OCI-LY7 (cell line): Measurements from ENCODE around the gene CYP26A1. TPM values are rescaled to one million over a fixed set of nuclear protein-coding genes. Genes with fewer than 3 reads are reported as not detected.

Experiments used
- BruUV-seq: library from RNA; stranded (reverse); fragments of 400-500 nt; replicated peaks from 2 replicates; lab custom pipeline; 2021; lab: Mats Ljungman, UMichigan
- CTCF ChIA-PET: fragments of 300-600 bp; sonication (Branson Sonifier 250); formaldehyde crosslinking; loops from one replicate; lab custom pipeline; 2022; ENCODE audit warnings: antibody characterized with exemption; ENCODE audit not compliant: unreplicated experiment; lab: Charles Lee
- POLR2A ChIA-PET: fragments of 300-600 bp; sonication (Branson Sonifier 250); formaldehyde crosslinking; loops from one replicate; lab custom pipeline; 2022; ENCODE audit warnings: antibody characterized with exemption; lab: Charles Lee
- DNase-seq: peaks from one replicate; pipeline ENCODE4 v3.0.0-alpha.2; 2015; ENCODE audit warnings: low spot score
- H2AFZ ChIP-seq: fragments of 200-600 bp; sonication (generic), shearing (Covaris generic); 2 replicates; pipeline ENCODE4 v1.6.1; 2014; ENCODE audit warnings: mild to moderate bottlenecking, antibody characterized with exemption, low read length, moderate library complexity
- H3K27ac ChIP-seq: fragments of 200-600 bp; sonication (generic); 2 replicates; pipeline ENCODE4 v1.5.1; 2014; ENCODE audit warnings: mixed run types, low read depth, mild to moderate bottlenecking, moderate library complexity, low read length, inconsistent platforms; ENCODE audit not compliant: poor library complexity, severe bottlenecking
- H3K36me3 ChIP-seq: fragments of 200-600 bp; sonication (generic); 2 replicates; pipeline ENCODE4 v1.6.1; 2014; ENCODE audit warnings: mild to moderate bottlenecking, antibody characterized with exemption, low read length, moderate library complexity, mixed read lengths; ENCODE audit not compliant: insufficient read depth
- H3K4me1 ChIP-seq: fragments of 200-600 bp; sonication (generic); 2 replicates; pipeline ENCODE4 v1.5.1; 2014; ENCODE audit warnings: mild to moderate bottlenecking, low read length; ENCODE audit not compliant: insufficient read depth, poor library complexity, severe bottlenecking
- H3K4me2 ChIP-seq: fragments of 200-600 bp; sonication (generic); 2 replicates; pipeline ENCODE4 v1.6.1; 2014; ENCODE audit warnings: mild to moderate bottlenecking, low read length
- H3K4me3 ChIP-seq: fragments of 200-600 bp; sonication (generic); 2 replicates; pipeline ENCODE4 v1.5.1; 2014; ENCODE audit warnings: mild to moderate bottlenecking, low read depth, low read length; ENCODE audit not compliant: poor library complexity, severe bottlenecking
- H3K79me2 ChIP-seq: fragments of 200-600 bp; sonication (generic); 2 replicates; pipeline ENCODE4 v1.6.1; 2016; ENCODE audit warnings: low read depth, mild to moderate bottlenecking, low read length, moderate library complexity, mixed read lengths; ENCODE audit not compliant: insufficient read depth
- H3K9me2 ChIP-seq: fragments of 200-600 bp; sonication (generic); 2 replicates; pipeline ENCODE4 v1.6.1; 2016; ENCODE audit warnings: mild to moderate bottlenecking, low read length, mixed read lengths; ENCODE audit not compliant: insufficient read depth
- H3K9me3 ChIP-seq: fragments of 200-600 bp; sonication (generic); 2 replicates; pipeline ENCODE4 v1.6.1; 2014; ENCODE audit warnings: mild to moderate bottlenecking, mixed run types, low read length, mixed read lengths
- H4K20me1 ChIP-seq: fragments of 200-600 bp; sonication (generic); 2 replicates; pipeline ENCODE4 v1.6.1; 2014; ENCODE audit warnings: mild to moderate bottlenecking, antibody characterized with exemption, low read length, moderate library complexity, mixed read lengths; ENCODE audit not compliant: insufficient read depth
- CTCF ChIP-seq: fragments of 200-600 bp; sonication (generic); conservative IDR thresholded peaks from 2 replicates; pipeline ENCODE4 v1.5.1; 2014; ENCODE audit warnings: mild to moderate bottlenecking, antibody characterized with exemption, low read length, moderate library complexity, mixed read lengths
- EZH2phosphoT487 ChIP-seq: fragments of 200-600 bp; sonication (generic); IDR thresholded peaks from 2 replicates; pipeline ENCODE4 v1.6.1; 2018; ENCODE audit warnings: low read depth, borderline replicate concordance, mild to moderate bottlenecking, mixed run types, antibody characterized with exemption, low read length, moderate library complexity, mixed read lengths
- intact Hi-C: fragments of 100-400 bp; cut with micrococcal nuclease; formaldehyde crosslinking; loops from one replicate; pipeline ENCODE4 v1.10.0; 2022; ENCODE audit not compliant: unreplicated experiment
- total RNA-seq, 2 experiments: library from RNA; depleted of rRNA in 1 of 2; stranded (reverse); fragments of >200 nt in 1 of 2; shearing (Covaris generic) in 1 of 2; gene quantifications; 2 replicates each; pipeline ENCODE4 v1.2.3, GENCODE V29; 2014 to 2022

CYP26A1 gene
- total RNA-seq, 2 experiments from 2014 or later, result not detected

- Histone ChIP-seq H3K27ac (no peak overlapping the region), H3K4me1 (peaks cover 5% of the 10 kb centered on the region), H2AFZ (no peak overlapping the region), H4K20me1 (no peaks in the 10 kb centered on the region), H3K79me2 (no peaks in the 10 kb centered on the region), H3K4me3 (no peak overlapping the region), H3K4me2 (no peak overlapping the region), H3K9me3 (peaks cover 5% of the 10 kb centered on the region; the same call in 1 of the 2 replicates), H3K9me2 (no peaks in the 10 kb centered on the region), H3K36me3 (no peaks in the 10 kb centered on the region)
- ChIA-PET POLR2A (interaction anchor here (0.6 to 0.9 kb wide), 2 partner anchors 8 to 111 kb away, joined by 3 read pairs; no protein-coding TSS in a partner anchor), CTCF (no interaction called here)
- no peak for DNase-seq
- intact Hi-C loops, result no loop called here
- TF ChIP-seq EZH2phosphoT487, result no peak
- no peak for TF ChIP-seq CTCF
- no TSS peak for BruUV-seq
Measured at GRCh38 chr10:93103953-93104352, 30.3 kb downstream of the CYP26A1 start.

GRCh38 chr10:93106631-93107072 is 33.0 kb downstream of the CYP26A1 start:
- Histone ChIP-seq H3K4me1 (peaks cover 24% of the 10 kb centered on the region), H3K4me2 (no peak overlapping the region), H3K4me3 (no peak overlapping the region), H3K36me3 (no peaks in the 10 kb centered on the region), H3K27ac (no peak overlapping the region), H3K9me3 (peaks cover 5% of the 10 kb centered on the region; the same call in 1 of the 2 replicates), H3K9me2 (no peaks in the 10 kb centered on the region), H2AFZ (no peak overlapping the region), H4K20me1 (no peaks in the 10 kb centered on the region), H3K79me2 (no peaks in the 10 kb centered on the region)
- no TSS peak for BruUV-seq
- no peak for DNase-seq
- ChIA-PET POLR2A (interaction anchor here (0.6 to 0.7 kb wide), 2 partner anchors 73 to 145 kb away, joined by 3 read pairs; no protein-coding TSS in a partner anchor), CTCF (no interaction called here)
- intact Hi-C loops, result no loop called here
- no peak for TF ChIP-seq EZH2phosphoT487
- TF ChIP-seq CTCF, result no peak

GRCh38 chr10:93110472-93111146 is 36.9 kb downstream of the CYP26A1 start:
- Histone ChIP-seq H3K79me2 (no peaks in the 10 kb centered on the region), H3K27ac (peak overlapping the region; percentile 44), H3K9me3 (no peaks in the 10 kb centered on the region), H3K36me3 (no peaks in the 10 kb centered on the region), H3K9me2 (no peaks in the 10 kb centered on the region), H3K4me2 (peak overlapping the region; percentile 20; the same call in 1 of the 2 replicates), H2AFZ (peak overlapping the region; percentile 5; the same call in 1 of the 2 replicates), H3K4me1 (peaks cover 24% of the 10 kb centered on the region), H4K20me1 (no peaks in the 10 kb centered on the region), H3K4me3 (no peak overlapping the region)
- no peak for TF ChIP-seq EZH2phosphoT487
- TF ChIP-seq CTCF, result no peak
- peak; percentile 45 for DNase-seq
- intact Hi-C loops, result no loop called here
- ChIA-PET POLR2A (interaction anchor here (0.5 to 0.6 kb wide), 2 partner anchors 92 to 1118 kb away, joined by 3 to 4 read pairs; no protein-coding TSS in a partner anchor), CTCF (no interaction called here)
- BruUV-seq, result no TSS peak
